GM12873 (cell line): ENCODE results near the gene STIP1.

Experiments
- TF ChIP-seq, protein P1 (sequence below): IDR thresholded peaks from 2 replicates; pipeline ENCODE4 v1.5.1; 2012; ENCODE audit warnings: low read depth, mild to moderate bottlenecking, moderate library complexity, low read length, control low read depth; ENCODE audit not compliant: insufficient read depth; ENCODE audit errors: missing control alignments

The STIP1 gene

GRCh38 chr11:64222651-64223000 is 36.7 kb downstream of the STIP1 start:
- TF ChIP-seq, protein P1, sequence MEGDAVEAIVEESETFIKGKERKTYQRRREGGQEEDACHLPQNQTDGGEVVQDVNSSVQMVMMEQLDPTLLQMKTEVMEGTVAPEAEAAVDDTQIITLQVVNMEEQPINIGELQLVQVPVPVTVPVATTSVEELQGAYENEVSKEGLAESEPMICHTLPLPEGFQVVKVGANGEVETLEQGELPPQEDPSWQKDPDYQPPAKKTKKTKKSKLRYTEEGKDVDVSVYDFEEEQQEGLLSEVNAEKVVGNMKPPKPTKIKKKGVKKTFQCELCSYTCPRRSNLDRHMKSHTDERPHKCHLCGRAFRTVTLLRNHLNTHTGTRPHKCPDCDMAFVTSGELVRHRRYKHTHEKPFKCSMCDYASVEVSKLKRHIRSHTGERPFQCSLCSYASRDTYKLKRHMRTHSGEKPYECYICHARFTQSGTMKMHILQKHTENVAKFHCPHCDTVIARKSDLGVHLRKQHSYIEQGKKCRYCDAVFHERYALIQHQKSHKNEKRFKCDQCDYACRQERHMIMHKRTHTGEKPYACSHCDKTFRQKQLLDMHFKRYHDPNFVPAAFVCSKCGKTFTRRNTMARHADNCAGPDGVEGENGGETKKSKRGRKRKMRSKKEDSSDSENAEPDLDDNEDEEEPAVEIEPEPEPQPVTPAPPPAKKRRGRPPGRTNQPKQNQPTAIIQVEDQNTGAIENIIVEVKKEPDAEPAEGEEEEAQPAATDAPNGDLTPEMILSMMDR, result no peak

DNA sequence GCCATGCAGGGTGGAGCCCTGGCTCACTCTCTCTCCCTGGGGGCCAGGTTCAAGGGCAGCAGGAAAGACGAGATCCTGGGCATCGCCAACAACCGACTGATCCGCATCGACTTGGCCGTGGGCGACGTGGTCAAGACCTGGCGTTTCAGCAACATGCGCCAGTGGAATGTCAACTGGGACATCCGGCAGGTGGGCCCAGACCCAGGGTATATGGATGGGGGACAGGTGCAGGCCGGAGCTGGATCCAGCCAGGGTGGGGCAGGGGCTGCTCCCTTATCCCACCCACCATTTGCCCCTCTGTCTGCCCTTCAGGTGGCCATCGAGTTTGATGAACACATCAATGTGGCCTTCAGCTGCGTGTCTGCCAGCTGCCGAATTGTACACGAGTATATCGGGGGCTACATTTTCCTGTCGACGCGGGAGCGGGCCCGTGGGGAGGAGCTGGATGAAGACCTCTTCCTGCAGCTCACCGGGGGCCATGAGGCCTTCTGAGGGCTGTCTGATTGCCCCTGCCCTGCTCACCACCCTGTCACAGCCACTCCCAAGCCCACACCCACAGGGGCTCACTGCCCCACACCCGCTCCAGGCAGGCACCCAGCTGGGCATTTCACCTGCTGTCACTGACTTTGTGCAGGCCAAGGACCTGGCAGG is 37.2 kb downstream of the STIP1 start:
- TF ChIP-seq, protein P1, result no peak

GRCh38 chr11:64224151-64224890 is 38.4 kb downstream of the STIP1 start:
- TF ChIP-seq, protein P1, result no peak

DNA sequence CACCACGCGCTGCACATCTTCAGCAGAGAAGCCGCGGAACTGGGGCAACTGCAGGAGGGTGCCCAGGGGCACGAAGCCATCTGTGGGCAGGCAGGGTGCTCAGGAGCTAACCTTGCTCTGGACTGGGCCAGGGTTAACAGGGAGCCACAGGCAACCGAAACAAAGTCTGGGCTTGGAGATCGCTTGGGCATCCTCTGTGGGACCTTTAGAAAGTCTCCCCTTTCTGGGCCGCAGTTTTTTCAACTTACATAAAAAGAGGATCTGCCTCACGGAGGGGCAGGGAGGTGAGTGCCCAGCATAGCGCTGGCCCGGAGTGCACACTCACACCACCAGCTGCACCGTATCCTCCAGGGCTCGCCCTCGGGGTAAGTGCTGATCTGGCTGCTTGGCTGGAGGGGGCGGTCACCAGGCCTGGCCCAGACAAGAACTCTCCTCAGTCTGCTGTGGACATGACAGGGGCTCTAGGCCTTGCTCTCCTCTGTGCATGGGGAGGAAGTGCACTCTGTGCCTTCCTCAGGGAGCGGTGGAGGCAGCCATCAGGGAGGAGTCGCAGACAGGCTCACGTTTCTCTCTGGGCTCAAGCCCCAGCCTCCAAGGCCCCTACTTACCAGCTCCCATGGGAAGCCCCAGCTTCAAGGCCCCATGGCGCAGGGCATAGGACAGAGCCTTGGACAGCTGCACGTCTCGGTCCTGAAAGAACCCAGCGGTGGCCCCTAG is 39.1 kb downstream of the STIP1 start:
- TF ChIP-seq, protein P1, result no peak

DNA sequence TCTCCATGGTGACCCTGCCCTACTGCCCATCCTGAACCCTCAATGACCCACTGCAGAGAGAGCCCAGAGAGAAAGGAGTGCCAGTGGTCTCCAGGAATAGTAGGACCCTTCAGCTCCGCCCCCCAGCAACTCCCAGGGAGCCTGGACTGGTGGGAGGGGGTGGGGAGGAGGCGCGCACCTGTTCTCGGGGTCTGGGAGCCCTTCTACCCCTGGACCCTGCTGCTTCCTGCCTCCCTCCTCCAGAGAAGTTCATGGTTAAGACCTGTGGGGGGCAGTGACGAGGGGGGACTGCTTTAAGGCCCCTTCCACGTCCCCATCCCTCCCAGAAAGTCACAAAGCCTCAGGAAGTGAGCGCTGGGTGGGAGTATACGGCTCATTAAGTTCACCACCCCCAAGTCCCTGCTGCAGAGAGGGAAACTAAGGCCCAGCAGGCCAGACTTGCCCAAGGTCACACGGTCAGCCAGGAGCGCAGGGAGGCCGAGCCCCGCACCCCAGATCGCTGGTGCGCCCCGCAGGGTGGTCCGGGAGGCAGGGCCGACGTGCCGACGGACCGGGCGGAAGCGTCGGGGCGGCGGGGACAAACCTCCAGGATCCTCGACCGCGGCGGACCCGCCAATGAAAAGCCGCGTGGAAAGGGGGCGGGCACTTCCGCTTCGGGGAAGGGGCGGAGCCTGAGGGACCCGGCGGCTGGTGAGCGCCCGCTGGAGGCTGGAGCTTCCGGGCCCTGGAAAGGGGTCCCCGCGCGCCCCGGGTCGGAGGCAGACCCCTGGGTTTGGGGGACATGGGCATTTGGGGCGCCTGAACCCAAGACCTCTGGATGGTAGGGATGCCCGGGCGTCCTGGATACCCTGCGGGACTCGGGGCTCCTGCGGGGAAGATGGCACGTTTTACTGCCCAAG is 39.9 kb downstream of the STIP1 start, which contains the start of the genes NUDT22 and TRPT1:
Gene NUDT22 (plus strand): TSS at position 667 of the 899 bp plus-strand sequence. CDS start 379 bp downstream, outside the sequence.
Gene TRPT1 (minus strand): TSS at position 579 of the 899 bp plus-strand sequence. CDS start 326 bp downstream, at position 253.
- TF ChIP-seq, protein P1, result peak; percentile 51

DNA sequence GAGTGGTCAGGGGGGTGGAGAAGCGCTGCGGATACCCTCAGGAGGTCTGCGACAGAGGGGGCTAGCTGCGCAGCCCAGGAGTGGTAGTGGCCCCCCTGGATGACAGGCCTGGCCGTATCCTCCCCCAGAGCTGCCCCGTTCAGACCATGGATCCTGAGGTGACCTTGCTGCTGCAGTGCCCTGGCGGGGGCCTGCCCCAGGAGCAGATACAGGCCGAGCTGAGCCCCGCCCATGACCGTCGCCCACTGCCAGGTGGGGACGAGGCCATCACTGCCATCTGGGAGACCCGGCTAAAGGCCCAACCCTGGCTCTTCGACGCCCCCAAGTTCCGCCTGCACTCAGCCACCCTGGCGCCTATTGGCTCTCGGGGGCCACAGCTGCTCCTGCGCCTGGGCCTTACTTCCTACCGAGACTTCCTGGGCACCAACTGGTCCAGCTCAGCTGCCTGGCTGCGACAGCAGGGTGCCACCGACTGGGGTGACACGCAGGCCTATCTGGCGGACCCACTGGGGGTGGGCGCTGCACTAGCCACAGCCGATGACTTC is 40.6 kb downstream of the STIP1 start:
- TF ChIP-seq, protein P1, result no peak
